Tibial artery (tissue), 4 donors: Measurements from ENCODE around the gene MLXIPL.
"Not testable (repeated sequence)": the region's sequence is repeated elsewhere in the genome, so short reads cannot be mapped to it uniquely, and the experiment has no call there.

Source experiments
- DNase-seq, 2 donors: peaks; one replicate each; pipeline ENCODE4 v3.0.0-alpha.2; 2019
- H3K27ac ChIP-seq, 2 donors: fragments of 200-600 bp; sonication (generic) in 1 of 2; 1 replicate in 1 of 2; 2 replicates in 1 of 2; pipeline ENCODE4 v1.5.1; 2018 to 2019; ENCODE audit warnings: mild to moderate bottlenecking in 1 of 2
- H3K27me3 ChIP-seq, 2 donors: fragments of 200-600 bp; sonication (generic) in 1 of 2; one replicate each; pipeline versions ENCODE4 v1.5.1 to v1.6.0; 2016 to 2019
- H3K36me3 ChIP-seq, 3 donors: fragments of 200-600 bp; sonication (generic) in 2 of 3; one replicate each; pipeline ENCODE4 v1.5.1; 2016 to 2019; ENCODE audit warnings: mild to moderate bottlenecking in 2 of 3
- H3K4me1 ChIP-seq, 4 donors: fragments of 200-600 bp; sonication (generic) in 2 of 4; 1 replicate in 3 of 4; 2 replicates in 1 of 4; pipeline ENCODE4 v1.5.1; 2016 to 2019
- H3K4me3 ChIP-seq, 2 donors: fragments of 200-600 bp; sonication (generic) in 1 of 2; 1 replicate in 1 of 2; 2 replicates in 1 of 2; pipeline ENCODE4 v1.5.1; 2018 to 2019; ENCODE audit warnings: mild to moderate bottlenecking in 2 of 2
- H3K9me3 ChIP-seq, 3 donors: fragments of 200-600 bp; sonication (generic) in 1 of 3; one replicate each; pipeline ENCODE4 v1.5.1; 2016 to 2019
- CTCF ChIP-seq, 2 experiments: fragments of 200-600 bp in 1 of 2; fragments of 450-650 bp in 1 of 2; IDR thresholded peaks; one replicate each; pipeline ENCODE4 v1.5.1; 2017 to 2019; ENCODE audit warnings: antibody characterized with exemption in 2 of 2, mild to moderate bottlenecking in 1 of 2, moderate library complexity in 1 of 2
- intact Hi-C: fragments of 100-400 bp; cut with DNase I; formaldehyde crosslinking; loops from one replicate; pipeline ENCODE4 v1.15.0; 2023; ENCODE audit warnings: low total_unique reads

Gene MLXIPL

DNA sequence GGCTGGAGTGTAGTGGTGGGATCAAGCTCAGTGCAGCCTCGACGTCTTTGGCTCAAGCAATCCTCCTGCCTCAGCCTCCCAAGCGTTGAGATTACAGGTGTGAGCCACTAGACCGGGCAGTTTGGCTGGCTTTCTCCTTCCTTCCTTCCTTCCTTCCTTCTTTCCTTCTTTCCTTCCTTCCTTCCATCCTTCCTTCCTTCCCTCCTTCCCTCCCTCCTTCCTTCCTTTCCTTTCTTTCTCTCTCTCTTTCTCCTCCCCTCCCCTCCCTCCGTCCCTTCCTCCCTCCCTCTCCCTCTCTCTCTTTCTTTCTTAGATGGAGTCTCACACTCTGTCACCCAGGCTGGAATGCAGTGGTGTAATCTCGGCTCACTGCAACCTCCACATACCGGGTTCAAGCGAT is 35.7 kb upstream of the MLXIPL start:
- Histone ChIP-seq H3K36me3 (no peaks in the 10 kb centered on the region), H3K9me3 (peaks cover 0 to 7% (median 0%) of the 10 kb centered on the region in 3 donors), H3K27ac (no peak overlapping the region), H3K4me3 (no peak overlapping the region), H3K27me3 (peaks cover 0 to 11% of the 10 kb centered on the region in 2 donors), H3K4me1 (no peaks in the 10 kb centered on the region)
- no peak for DNase-seq
- intact Hi-C loops: no loop called here
- no peak for TF ChIP-seq CTCF (IDR thresholded peaks at IDR 0.05)

DNA sequence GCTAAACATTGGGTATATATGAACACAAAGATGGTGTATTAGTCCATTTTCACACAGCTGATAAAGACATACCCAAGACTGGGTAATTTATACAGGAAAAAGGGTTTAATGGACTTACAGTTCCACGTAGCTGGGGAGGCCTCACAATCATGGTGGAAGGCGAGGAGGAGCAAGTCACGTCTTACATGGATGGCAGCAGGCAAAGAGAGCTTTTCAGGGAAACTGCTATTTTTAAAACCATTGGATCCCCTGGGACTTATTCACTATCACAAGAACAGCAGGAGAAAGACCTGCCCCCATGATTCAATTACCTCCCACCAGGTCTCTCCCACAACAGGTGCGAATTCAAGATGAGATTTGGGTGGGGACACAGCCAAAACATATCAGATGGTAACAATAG is 31.0 kb upstream of the MLXIPL start:
- H3K9me3 ChIP-seq, H3K4me1 ChIP-seq, H3K27ac ChIP-seq, intact Hi-C loops, DNase-seq, H3K4me3 ChIP-seq, H3K36me3 ChIP-seq: not testable (repeated sequence)
- peaks cover 0 to 25% of the 10 kb centered on the region in 2 donors for H3K27me3 ChIP-seq

DNA sequence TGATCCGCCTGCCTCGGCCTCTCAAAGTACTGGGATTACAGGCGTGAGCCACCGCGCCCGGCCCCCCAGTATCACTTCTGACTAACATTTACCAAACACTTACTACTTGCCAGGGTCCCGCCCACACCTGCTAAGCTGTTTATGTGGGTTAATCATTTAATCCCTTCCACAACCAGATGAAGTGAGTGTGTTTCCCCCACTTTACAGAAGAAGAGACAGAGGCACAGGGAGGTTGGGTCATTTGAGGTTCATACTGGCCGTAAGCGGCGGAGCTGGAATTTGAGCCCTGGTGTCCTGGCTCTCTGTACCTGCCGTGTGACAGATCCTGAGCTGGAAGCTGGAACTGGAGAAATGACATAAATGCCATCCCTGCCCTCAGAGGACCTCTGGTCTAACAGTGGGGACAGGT is 28.2 kb upstream of the MLXIPL start:
- no peak for DNase-seq
- intact Hi-C loops: no loop called here
- H3K4me1 ChIP-seq: peaks cover 0 to 8% (median 6%) of the 10 kb centered on the region in 4 donors
- H3K27me3 ChIP-seq: peaks cover 0 to 48% of the 10 kb centered on the region in 2 donors
- H3K4me3 ChIP-seq: no peak overlapping the region
- H3K27ac ChIP-seq: no peak overlapping the region
- no peak for TF ChIP-seq CTCF (IDR thresholded peaks at IDR 0.05)
- no peaks in the 10 kb centered on the region for H3K9me3 ChIP-seq
- no peaks in the 10 kb centered on the region for H3K36me3 ChIP-seq

- H3K4me1 ChIP-seq: peaks cover 0 to 11% (median 7%) of the 10 kb centered on the region in 4 donors
- intact Hi-C loops: no loop called here
- no peaks in the 10 kb centered on the region for H3K9me3 ChIP-seq
- H3K36me3 ChIP-seq: no peaks in the 10 kb centered on the region
- H3K27me3 ChIP-seq: peaks cover 0 to 68% of the 10 kb centered on the region in 2 donors
- no peak overlapping the region for H3K27ac ChIP-seq
- no peak for DNase-seq
- H3K4me3 ChIP-seq: no peak overlapping the region
- no peak for TF ChIP-seq CTCF (IDR thresholded peaks at IDR 0.05)
Measured at GRCh38 chr7:73650524-73650923, 26.2 kb upstream of the MLXIPL start.

GRCh38 chr7:73649576-73649975 is 25.3 kb upstream of the MLXIPL start:
- DNase-seq: no peak
- Histone ChIP-seq H3K9me3 (no peaks in the 10 kb centered on the region), H3K27me3 (peaks cover 0 to 77% of the 10 kb centered on the region in 2 donors), H3K4me1 (peaks cover 0 to 11% (median 7%) of the 10 kb centered on the region in 4 donors), H3K36me3 (no peaks in the 10 kb centered on the region), H3K27ac (no peak overlapping the region), H3K4me3 (no peak overlapping the region)
- intact Hi-C loops: no loop called here
- TF ChIP-seq CTCF (IDR thresholded peaks at IDR 0.05): no peak

- Histone ChIP-seq H3K4me1 (peaks cover 0 to 11% (median 7%) of the 10 kb centered on the region in 4 donors), H3K27me3 (peaks cover 0 to 81% of the 10 kb centered on the region in 2 donors), H3K27ac (no peak overlapping the region), H3K9me3 (no peaks in the 10 kb centered on the region), H3K36me3 (no peaks in the 10 kb centered on the region), H3K4me3 (no peak overlapping the region)
- intact Hi-C loops: no loop called here
- no peak for DNase-seq
- TF ChIP-seq CTCF (IDR thresholded peaks at IDR 0.05): no peak
Measured at GRCh38 chr7:73648593-73649332, 24.4 kb upstream of the MLXIPL start.
